ENCODE results near the gene LEFTY2.

Gene LEFTY2, protein sequence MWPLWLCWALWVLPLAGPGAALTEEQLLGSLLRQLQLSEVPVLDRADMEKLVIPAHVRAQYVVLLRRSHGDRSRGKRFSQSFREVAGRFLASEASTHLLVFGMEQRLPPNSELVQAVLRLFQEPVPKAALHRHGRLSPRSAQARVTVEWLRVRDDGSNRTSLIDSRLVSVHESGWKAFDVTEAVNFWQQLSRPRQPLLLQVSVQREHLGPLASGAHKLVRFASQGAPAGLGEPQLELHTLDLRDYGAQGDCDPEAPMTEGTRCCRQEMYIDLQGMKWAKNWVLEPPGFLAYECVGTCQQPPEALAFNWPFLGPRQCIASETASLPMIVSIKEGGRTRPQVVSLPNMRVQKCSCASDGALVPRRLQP

DNA sequence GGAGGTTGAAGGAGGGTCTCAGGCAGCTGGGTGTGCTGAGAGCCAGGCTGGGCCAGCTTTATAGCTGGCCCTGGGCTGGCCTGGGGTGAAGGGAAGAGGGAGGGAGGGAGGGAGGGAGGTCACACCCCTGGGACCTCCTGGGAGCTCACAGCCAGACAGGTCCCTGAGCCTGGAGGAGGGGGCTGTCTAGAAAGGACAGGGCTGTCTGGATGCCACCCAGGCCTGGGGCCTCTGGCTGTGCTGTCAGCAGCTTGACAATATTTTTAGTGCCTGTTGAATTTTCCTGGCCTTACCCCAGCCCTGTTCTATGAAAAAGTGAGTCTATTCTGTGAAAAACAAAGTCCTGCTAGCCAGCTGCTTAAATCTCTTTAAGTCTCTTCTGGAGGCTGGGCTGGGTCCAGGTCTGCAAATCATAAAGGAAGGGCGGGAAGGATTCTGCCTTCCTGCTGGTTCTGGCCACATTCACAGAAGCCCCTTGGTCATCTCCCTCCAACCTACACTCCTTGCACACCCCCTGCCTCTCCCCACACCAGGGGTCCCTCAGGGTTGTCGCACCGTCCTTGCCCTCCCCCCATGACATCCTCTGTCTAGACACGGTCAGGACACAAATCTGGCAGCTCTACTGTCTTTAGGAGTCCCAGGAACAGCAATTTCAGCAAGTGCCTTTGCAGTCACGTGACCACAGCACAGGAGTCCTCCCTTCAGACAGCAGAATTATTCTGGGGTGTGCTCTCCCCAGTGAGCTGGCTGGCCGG, at the start of gene LEFTY2:
LEFTY2 (minus strand) TSS at position 34 of the 755 bp plus-strand sequence. CDS start 80 bp downstream, outside the sequence.
- no peak for TF ChIP-seq ZNF8 (CRISPR knock-in tag; IDR thresholded peaks at IDR 0.05)
- no peak for TF ChIP-seq PPARA (CRISPR knock-in tag; IDR thresholded peaks at IDR 0.05; ENCODE audit: borderline replicate concordance)
- TF ChIP-seq RARB (CRISPR knock-in tag; IDR thresholded peaks at IDR 0.05) = no peak
- TF ChIP-seq, protein P1, sequence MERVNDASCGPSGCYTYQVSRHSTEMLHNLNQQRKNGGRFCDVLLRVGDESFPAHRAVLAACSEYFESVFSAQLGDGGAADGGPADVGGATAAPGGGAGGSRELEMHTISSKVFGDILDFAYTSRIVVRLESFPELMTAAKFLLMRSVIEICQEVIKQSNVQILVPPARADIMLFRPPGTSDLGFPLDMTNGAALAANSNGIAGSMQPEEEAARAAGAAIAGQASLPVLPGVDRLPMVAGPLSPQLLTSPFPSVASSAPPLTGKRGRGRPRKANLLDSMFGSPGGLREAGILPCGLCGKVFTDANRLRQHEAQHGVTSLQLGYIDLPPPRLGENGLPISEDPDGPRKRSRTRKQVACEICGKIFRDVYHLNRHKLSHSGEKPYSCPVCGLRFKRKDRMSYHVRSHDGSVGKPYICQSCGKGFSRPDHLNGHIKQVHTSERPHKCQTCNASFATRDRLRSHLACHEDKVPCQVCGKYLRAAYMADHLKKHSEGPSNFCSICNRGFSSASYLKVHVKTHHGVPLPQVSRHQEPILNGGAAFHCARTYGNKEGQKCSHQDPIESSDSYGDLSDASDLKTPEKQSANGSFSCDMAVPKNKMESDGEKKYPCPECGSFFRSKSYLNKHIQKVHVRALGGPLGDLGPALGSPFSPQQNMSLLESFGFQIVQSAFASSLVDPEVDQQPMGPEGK (CRISPR knock-in tag; IDR thresholded peaks at IDR 0.05; ENCODE audit: borderline replicate concordance) = no peak
- no peak for TF ChIP-seq ZFP30 (CRISPR knock-in tag; IDR thresholded peaks at IDR 0.05)
- TF ChIP-seq ESRRG (CRISPR knock-in tag; IDR thresholded peaks at IDR 0.05) = no peak
- TF ChIP-seq, protein P2, sequence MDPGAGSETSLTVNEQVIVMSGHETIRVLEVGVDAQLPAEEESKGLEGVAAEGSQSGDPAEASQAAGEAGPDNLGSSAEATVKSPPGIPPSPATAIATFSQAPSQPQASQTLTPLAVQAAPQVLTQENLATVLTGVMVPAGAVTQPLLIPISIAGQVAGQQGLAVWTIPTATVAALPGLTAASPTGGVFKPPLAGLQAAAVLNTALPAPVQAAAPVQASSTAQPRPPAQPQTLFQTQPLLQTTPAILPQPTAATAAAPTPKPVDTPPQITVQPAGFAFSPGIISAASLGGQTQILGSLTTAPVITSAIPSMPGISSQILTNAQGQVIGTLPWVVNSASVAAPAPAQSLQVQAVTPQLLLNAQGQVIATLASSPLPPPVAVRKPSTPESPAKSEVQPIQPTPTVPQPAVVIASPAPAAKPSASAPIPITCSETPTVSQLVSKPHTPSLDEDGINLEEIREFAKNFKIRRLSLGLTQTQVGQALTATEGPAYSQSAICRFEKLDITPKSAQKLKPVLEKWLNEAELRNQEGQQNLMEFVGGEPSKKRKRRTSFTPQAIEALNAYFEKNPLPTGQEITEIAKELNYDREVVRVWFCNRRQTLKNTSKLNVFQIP (CRISPR knock-in tag; IDR thresholded peaks at IDR 0.05; ENCODE audit: borderline replicate concordance, low read depth) = no peak
- no peak for TF ChIP-seq GLIS3 (CRISPR knock-in tag; IDR thresholded peaks at IDR 0.05)
- no peak for TF ChIP-seq ZNF565 (CRISPR knock-in tag; conservative IDR thresholded peaks at IDR 0.05; ENCODE audit: low read depth)
- no peak for TF ChIP-seq ISL1 (CRISPR knock-in tag; IDR thresholded peaks at IDR 0.05)
- TF ChIP-seq, protein P3, sequence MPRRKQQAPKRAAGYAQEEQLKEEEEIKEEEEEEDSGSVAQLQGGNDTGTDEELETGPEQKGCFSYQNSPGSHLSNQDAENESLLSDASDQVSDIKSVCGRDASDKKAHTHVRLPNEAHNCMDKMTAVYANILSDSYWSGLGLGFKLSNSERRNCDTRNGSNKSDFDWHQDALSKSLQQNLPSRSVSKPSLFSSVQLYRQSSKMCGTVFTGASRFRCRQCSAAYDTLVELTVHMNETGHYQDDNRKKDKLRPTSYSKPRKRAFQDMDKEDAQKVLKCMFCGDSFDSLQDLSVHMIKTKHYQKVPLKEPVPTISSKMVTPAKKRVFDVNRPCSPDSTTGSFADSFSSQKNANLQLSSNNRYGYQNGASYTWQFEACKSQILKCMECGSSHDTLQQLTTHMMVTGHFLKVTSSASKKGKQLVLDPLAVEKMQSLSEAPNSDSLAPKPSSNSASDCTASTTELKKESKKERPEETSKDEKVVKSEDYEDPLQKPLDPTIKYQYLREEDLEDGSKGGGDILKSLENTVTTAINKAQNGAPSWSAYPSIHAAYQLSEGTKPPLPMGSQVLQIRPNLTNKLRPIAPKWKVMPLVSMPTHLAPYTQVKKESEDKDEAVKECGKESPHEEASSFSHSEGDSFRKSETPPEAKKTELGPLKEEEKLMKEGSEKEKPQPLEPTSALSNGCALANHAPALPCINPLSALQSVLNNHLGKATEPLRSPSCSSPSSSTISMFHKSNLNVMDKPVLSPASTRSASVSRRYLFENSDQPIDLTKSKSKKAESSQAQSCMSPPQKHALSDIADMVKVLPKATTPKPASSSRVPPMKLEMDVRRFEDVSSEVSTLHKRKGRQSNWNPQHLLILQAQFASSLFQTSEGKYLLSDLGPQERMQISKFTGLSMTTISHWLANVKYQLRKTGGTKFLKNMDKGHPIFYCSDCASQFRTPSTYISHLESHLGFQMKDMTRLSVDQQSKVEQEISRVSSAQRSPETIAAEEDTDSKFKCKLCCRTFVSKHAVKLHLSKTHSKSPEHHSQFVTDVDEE (CRISPR knock-in tag; IDR thresholded peaks at IDR 0.05) = no peak
- TF ChIP-seq TCF4 (CRISPR knock-in tag; IDR thresholded peaks at IDR 0.05; ENCODE audit: borderline replicate concordance) = no peak
- no peak for TF ChIP-seq CSDC2 (CRISPR knock-in tag; IDR thresholded peaks at IDR 0.05)
- TF ChIP-seq ZNF70 (CRISPR knock-in tag; IDR thresholded peaks at IDR 0.05) = no peak
- TF ChIP-seq TOX (CRISPR knock-in tag; IDR thresholded peaks at IDR 0.05; ENCODE audit: borderline replicate concordance) = no peak
- no peak for TF ChIP-seq ZFP3 (CRISPR knock-in tag; IDR thresholded peaks at IDR 0.05)
- TF ChIP-seq ARNTL (CRISPR knock-in tag; IDR thresholded peaks at IDR 0.05; ENCODE audit: borderline replicate concordance, low read depth) = no peak
- TF ChIP-seq, protein P4, sequence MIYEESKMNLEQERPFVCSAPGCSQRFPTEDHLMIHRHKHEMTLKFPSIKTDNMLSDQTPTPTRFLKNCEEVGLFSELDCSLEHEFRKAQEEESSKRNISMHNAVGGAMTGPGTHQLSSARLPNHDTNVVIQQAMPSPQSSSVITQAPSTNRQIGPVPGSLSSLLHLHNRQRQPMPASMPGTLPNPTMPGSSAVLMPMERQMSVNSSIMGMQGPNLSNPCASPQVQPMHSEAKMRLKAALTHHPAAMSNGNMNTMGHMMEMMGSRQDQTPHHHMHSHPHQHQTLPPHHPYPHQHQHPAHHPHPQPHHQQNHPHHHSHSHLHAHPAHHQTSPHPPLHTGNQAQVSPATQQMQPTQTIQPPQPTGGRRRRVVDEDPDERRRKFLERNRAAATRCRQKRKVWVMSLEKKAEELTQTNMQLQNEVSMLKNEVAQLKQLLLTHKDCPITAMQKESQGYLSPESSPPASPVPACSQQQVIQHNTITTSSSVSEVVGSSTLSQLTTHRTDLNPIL (CRISPR knock-in tag; IDR thresholded peaks at IDR 0.05; ENCODE audit: low read depth) = no peak
- TF ChIP-seq BACH2 (CRISPR knock-in tag; IDR thresholded peaks at IDR 0.05; ENCODE audit: borderline replicate concordance) = no peak
- peak; percentile 9; the same call in 1 of the 3 replicates for ATAC-seq

DNA sequence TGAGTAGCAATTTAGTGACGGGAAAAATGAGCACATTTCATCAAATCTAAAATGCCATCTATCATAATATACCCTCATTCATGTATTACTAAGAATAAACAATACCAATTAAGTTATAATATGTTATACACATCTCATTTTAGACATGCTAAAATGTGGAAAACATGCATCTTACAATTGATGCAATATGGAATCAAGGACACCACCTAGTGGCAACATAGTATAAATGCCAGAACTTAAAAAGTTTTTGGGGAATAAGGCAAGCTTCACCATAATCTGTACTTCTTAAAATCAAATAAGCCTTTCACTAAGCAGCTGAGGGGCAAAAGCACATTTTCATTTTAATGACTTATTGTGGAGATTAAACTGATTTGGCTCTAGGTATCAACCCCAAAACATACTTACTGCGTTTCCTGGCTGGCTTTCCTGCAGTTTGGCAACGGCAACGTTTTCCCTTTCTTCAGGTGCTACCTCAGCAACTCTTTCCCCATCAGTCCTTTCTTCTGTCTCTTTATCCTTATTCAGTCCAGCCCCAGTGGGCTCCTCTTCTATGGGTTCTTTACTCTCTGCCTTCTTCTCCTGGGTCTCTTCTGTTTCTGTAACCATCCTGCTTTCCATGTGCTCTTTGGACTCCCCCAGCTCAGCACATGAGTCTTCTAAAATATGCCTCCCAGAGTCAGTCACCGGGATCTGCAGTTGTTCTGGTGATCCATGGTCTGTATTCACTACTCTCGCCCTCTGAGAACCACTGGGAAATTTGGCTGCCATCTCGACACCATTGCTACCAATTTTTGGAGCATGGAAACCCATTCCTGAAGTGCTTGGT, 46.7 kb upstream of the LEFTY2 start:
- TF ChIP-seq ZNF70 (CRISPR knock-in tag; IDR thresholded peaks at IDR 0.05) (no peak), PPARA (CRISPR knock-in tag; IDR thresholded peaks at IDR 0.05; ENCODE audit: borderline replicate concordance) (no peak), RARB (CRISPR knock-in tag; IDR thresholded peaks at IDR 0.05) (no peak), ZFP30 (CRISPR knock-in tag; IDR thresholded peaks at IDR 0.05) (no peak)
- peak; percentile 86 for ATAC-seq

DNA sequence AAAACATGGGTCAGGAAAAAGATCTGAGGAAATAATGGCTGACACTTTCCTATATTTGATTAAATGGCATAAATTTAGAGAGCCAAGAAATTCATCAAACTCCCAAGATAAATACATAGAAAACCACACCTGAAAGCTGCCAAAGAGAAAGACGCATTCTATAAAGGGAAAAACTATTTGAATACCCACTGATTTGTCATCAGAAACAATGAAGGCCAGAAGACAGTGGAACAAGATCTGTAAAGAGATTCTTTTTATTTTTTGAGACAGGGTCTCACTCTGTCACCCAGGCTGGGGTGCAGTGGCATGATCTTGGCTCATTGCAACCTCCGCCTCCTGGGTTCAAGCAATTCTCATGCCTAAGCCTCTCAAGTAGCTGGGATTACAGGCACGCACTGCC, 40.7 kb upstream of the LEFTY2 start:
- no peak for ATAC-seq
- TF ChIP-seq, protein P4 (CRISPR knock-in tag; IDR thresholded peaks at IDR 0.05; ENCODE audit: low read depth) = no peak
- TF ChIP-seq ZNF70 (CRISPR knock-in tag; IDR thresholded peaks at IDR 0.05) (no peak), BACH2 (CRISPR knock-in tag; IDR thresholded peaks at IDR 0.05; ENCODE audit: borderline replicate concordance) (no peak), OSR1 (CRISPR knock-in tag; IDR thresholded peaks at IDR 0.05) (no peak), ZNF8 (CRISPR knock-in tag; IDR thresholded peaks at IDR 0.05) (no peak), ZFP3 (CRISPR knock-in tag; IDR thresholded peaks at IDR 0.05) (no peak), ARNTL (CRISPR knock-in tag; IDR thresholded peaks at IDR 0.05; ENCODE audit: borderline replicate concordance, low read depth) (no peak)
- TF ChIP-seq, protein P3 (CRISPR knock-in tag; IDR thresholded peaks at IDR 0.05) = no peak
